ENCODE measurements around the gene TMEM198.

The TMEM198 gene, protein sequence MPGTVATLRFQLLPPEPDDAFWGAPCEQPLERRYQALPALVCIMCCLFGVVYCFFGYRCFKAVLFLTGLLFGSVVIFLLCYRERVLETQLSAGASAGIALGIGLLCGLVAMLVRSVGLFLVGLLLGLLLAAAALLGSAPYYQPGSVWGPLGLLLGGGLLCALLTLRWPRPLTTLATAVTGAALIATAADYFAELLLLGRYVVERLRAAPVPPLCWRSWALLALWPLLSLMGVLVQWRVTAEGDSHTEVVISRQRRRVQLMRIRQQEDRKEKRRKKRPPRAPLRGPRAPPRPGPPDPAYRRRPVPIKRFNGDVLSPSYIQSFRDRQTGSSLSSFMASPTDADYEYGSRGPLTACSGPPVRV
- 0.69 to 0.97 (median 0.70) reads per million in 3 donors for total RNA-seq

DNA sequence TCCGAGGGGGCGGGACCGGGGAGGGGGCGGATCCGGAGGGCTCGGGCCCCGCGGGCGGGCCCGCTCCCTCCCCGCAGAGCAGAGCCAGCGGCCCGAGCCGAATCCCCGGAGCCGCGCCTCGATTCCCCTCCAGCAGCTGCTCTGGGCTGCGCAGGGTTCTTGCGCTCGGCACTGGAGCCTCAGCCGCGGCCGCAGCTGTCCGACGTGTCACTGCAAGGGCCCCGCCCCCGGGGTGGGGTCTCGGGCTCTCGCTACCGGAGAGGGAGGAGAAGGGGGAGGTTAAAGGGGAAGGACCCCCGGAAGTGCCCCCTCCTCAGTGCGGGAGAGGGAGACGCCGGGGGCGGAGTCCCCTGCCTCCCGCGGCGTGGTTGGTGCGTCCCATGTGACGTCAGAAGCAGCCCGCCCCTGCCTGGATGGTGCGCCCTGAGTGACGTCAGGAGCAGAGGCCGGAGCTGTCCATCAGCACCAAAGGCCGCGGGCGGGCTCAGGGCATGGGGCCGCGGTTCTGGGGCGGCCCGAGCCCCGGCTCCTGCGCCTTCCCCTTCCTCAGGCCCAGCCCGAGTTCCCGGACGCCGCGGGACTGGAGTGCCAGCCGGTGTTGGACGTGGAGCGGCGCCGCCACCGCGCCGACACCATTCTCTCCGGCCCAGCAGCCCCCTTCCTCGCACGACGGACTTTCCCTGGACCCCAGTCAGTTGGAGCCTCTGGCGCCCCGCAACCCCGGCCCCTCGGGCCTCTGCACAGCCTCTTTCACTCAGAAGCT, at the start of gene TMEM198, which contains the start of gene CHPF:
Gene TMEM198 (plus strand): TSS at position 433 of the 763 bp plus-strand sequence. CDS start 700 bp downstream, outside the sequence.
Gene CHPF (minus strand): TSS at position 214 of the 763 bp plus-strand sequence. CDS start 271 bp downstream, outside the sequence.
- H3K9me3 ChIP-seq (ENCODE audit: control insufficient read depth, low read length) = no peaks in the 10 kb centered on the region
- peak within 1 kb of the TSS; percentile 84 for H3K4me3 ChIP-seq (ENCODE audit: insufficient read depth, low read depth, low read length, poor library complexity, severe bottlenecking)
- peaks cover 25% of the 10 kb centered on the region for H3K4me1 ChIP-seq (ENCODE audit: control insufficient read depth, insufficient read depth, low read length, poor library complexity, severe bottlenecking)
- DNase-seq = peak; percentile 89 to 90 (median 90)
- no peaks in the 10 kb centered on the region for H3K36me3 ChIP-seq (ENCODE audit: control insufficient read depth, insufficient read depth, low read length)
- peak within 1 kb of the TSS; percentile 58 for H3K27ac ChIP-seq (ENCODE audit: insufficient read depth, low read length, poor library complexity, severe bottlenecking)
- no peaks in the 10 kb centered on the region for H3K27me3 ChIP-seq (replicated peaks; ENCODE audit: control insufficient read depth, insufficient read depth, low read length, poor library complexity, severe bottlenecking)

DNA sequence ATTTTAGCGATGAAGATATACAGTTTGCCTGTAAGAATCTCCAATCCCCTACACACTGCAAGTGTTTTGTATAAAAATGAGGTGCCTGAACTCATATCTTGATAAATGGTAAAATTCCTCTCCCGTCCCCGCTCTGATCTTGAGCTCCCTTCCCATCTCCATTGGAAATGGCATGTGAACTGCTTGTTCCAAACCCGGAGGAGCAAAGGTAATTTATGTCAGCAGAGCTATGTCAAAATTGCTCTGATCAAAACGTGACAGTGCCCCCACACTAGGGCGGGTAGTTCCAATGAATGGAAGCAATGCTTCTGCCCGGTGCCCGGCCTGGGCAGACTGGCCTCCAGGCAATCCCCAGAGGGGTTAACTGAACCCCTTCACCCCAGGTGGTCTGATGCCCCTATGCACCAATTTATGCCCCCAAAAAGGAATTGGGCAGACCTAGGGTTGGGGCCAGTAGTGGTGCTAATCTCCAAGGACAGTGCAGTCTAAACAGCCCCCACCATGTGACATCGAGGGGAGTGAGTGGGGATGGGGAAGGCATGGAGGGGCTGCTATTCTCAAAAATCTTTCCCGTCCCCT, 48.8 kb upstream of the TMEM198 start:
- peaks cover 47% of the 10 kb centered on the region for H3K27me3 ChIP-seq (replicated peaks; ENCODE audit: control insufficient read depth, insufficient read depth, low read length, poor library complexity, severe bottlenecking)
- H3K4me3 ChIP-seq (ENCODE audit: insufficient read depth, low read depth, low read length, poor library complexity, severe bottlenecking) = no peak overlapping the region
- no peaks in the 10 kb centered on the region for H3K36me3 ChIP-seq (ENCODE audit: control insufficient read depth, insufficient read depth, low read length)
- DNase-seq = no peak
- H3K27ac ChIP-seq (ENCODE audit: insufficient read depth, low read length, poor library complexity, severe bottlenecking) = no peak overlapping the region
- peaks cover 26% of the 10 kb centered on the region for H3K4me1 ChIP-seq (ENCODE audit: control insufficient read depth, insufficient read depth, low read length, poor library complexity, severe bottlenecking)
- no peaks in the 10 kb centered on the region for H3K9me3 ChIP-seq (ENCODE audit: control insufficient read depth, low read length)

DNA sequence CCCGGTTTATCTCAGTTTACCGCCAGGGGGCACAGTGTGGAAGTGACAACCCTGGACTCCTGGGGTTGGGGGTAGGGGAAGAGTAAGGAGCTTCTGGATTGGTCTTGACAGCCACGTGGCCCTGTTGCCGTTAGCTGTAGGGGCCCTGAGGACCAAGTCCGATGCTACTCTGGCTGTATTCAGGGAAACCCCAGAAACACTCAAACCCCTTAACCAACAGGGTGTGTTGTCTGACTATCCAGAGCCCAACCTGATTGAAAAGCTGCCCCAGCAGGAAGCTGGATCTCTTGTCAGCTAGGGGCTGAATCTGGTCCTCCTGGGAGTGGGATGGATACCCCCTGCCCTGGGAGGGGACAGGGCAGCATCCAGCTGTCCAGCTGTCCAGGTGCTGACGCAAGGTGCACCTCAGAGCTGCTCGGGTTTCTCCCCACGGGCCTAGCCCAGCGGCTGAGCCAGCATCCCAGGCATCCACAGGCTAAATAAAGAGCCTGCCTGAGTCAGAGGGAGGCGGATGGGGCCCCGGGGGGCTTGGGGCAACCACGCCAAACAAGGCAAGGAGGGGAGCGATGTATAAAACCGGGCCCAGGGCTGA, 48.2 kb upstream of the TMEM198 start:
- Histone ChIP-seq H3K27me3 (replicated peaks; ENCODE audit: control insufficient read depth, insufficient read depth, low read length, poor library complexity, severe bottlenecking) (peaks cover 47% of the 10 kb centered on the region), H3K36me3 (ENCODE audit: control insufficient read depth, insufficient read depth, low read length) (no peaks in the 10 kb centered on the region), H3K9me3 (ENCODE audit: control insufficient read depth, low read length) (no peaks in the 10 kb centered on the region), H3K27ac (ENCODE audit: insufficient read depth, low read length, poor library complexity, severe bottlenecking) (no peak overlapping the region), H3K4me1 (ENCODE audit: control insufficient read depth, insufficient read depth, low read length, poor library complexity, severe bottlenecking) (peaks cover 26% of the 10 kb centered on the region), H3K4me3 (ENCODE audit: insufficient read depth, low read depth, low read length, poor library complexity, severe bottlenecking) (no peak overlapping the region)
- DNase-seq = peak in 2 of 3 donors; percentile 32 to 34

DNA sequence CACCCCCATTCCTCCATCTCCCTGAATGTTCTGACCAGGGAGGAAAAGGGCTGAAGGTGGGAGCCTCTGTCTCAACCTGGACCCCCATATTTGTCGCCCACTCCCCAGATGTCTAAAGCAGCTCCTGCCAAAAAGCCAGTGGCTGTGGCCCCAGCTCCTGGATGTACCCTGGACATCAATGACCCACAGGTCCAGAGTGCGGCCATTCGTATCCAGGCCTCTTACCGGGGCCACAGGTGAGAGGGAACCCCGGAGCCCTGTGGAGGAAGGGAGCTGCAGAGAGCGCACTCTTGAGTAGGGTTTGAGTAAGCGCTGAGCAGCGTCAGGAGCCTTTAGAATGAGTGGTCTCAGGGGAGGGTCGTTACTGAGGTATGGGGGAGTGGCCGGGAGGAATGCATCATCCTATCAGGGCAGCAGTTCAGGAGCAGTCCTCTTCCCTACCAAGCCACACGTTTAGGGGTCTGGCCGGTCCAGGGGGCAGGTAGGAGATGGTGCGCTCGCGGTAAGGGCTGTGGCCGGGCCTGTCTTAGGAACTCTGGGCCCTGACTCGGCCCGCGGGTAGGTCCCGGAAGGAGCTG, 47.5 kb upstream of the TMEM198 start:
- no peaks in the 10 kb centered on the region for H3K9me3 ChIP-seq (ENCODE audit: control insufficient read depth, low read length)
- no peak for DNase-seq
- H3K36me3 ChIP-seq (ENCODE audit: control insufficient read depth, insufficient read depth, low read length) = no peaks in the 10 kb centered on the region
- peaks cover 26% of the 10 kb centered on the region for H3K4me1 ChIP-seq (ENCODE audit: control insufficient read depth, insufficient read depth, low read length, poor library complexity, severe bottlenecking)
- H3K4me3 ChIP-seq (ENCODE audit: insufficient read depth, low read depth, low read length, poor library complexity, severe bottlenecking) = no peak overlapping the region
- H3K27ac ChIP-seq (ENCODE audit: insufficient read depth, low read length, poor library complexity, severe bottlenecking) = no peak overlapping the region
- H3K27me3 ChIP-seq (replicated peaks; ENCODE audit: control insufficient read depth, insufficient read depth, low read length, poor library complexity, severe bottlenecking) = peaks cover 47% of the 10 kb centered on the region

DNA sequence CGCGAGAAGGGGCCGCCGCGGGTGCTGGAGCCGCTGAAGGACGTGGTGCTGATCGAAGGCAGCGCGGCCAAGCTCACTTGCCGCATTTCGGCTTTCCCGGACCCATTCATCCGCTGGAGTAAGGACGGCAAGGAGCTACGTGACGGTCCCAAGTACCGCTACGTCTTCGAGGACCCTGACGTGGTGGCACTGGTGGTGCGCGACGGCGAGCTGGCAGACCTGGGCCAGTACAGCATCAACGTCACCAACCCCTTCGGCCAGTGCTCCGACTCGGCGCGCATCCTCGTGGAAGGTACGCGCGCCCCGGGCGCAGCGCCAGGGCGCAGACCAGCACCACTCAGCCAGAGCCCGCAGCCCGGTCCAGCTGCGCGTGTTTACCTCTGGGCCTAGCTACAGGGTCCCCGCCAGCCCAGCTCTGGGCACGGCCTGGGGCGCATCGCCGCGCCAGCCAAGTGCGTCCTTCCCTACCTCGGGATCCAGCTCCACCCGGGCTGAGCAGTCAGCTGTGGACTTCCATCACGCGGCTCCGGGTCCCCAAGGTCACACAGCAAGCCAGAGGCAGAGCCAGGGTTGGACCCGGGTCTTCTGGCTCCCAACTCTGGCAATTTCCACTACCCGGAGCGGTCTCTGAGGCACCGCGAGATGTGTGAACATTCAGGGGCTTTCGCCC, 46.9 kb upstream of the TMEM198 start:
- H3K27ac ChIP-seq (ENCODE audit: insufficient read depth, low read length, poor library complexity, severe bottlenecking) = no peak overlapping the region
- no peaks in the 10 kb centered on the region for H3K9me3 ChIP-seq (ENCODE audit: control insufficient read depth, low read length)
- H3K27me3 ChIP-seq (replicated peaks; ENCODE audit: control insufficient read depth, insufficient read depth, low read length, poor library complexity, severe bottlenecking) = peaks cover 47% of the 10 kb centered on the region
- peak overlapping the region; percentile 86 for H3K4me3 ChIP-seq (ENCODE audit: insufficient read depth, low read depth, low read length, poor library complexity, severe bottlenecking)
- peaks cover 26% of the 10 kb centered on the region for H3K4me1 ChIP-seq (ENCODE audit: control insufficient read depth, insufficient read depth, low read length, poor library complexity, severe bottlenecking)
- DNase-seq = no peak
- H3K36me3 ChIP-seq (ENCODE audit: control insufficient read depth, insufficient read depth, low read length) = peaks cover 5% of the 10 kb centered on the region

DNA sequence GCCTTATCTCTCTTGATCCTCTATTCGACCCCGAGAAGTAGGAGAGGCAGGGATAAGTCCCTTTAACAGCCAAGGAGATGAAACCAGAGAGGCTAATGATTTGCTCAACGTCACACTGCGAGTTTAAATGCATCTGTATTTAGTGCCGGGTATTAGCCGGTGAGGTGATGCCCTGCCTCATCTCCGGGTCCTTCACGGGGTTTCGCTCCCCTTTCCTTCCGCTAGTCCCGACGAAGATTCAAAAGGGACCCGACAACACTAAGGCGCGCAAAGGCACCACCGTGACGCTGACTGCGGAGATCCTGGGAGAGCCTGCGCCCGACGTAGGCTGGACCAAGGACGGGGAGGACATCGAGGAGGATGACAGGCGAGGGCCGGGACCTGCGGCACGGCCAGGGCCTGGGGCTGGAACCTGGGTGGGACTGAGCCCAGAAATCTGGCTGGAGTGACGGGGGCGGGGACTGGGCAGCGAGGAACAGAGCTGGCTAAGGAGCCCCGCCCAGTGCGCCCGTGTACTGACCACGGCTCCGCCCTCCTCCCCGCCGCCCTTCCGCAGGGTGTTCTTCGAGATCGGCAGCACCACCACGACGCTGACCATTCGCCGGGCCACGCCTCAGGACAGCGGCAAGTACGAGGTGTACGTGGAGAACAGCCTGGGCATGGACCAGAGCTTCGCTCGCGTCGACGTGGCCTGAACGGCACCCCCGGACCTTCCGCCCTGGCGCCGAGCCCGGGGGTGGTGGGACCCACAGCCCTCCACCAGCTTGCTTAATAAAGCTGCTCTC, 46.1 kb upstream of the TMEM198 start:
- peak in 1 of 3 donors; percentile 24 for DNase-seq
- Histone ChIP-seq H3K36me3 (ENCODE audit: control insufficient read depth, insufficient read depth, low read length) (peaks cover 5% of the 10 kb centered on the region), H3K9me3 (ENCODE audit: control insufficient read depth, low read length) (no peaks in the 10 kb centered on the region), H3K4me3 (ENCODE audit: insufficient read depth, low read depth, low read length, poor library complexity, severe bottlenecking) (peak overlapping the region; percentile 86), H3K27me3 (replicated peaks; ENCODE audit: control insufficient read depth, insufficient read depth, low read length, poor library complexity, severe bottlenecking) (peaks cover 40% of the 10 kb centered on the region), H3K4me1 (ENCODE audit: control insufficient read depth, insufficient read depth, low read length, poor library complexity, severe bottlenecking) (peaks cover 26% of the 10 kb centered on the region), H3K27ac (ENCODE audit: insufficient read depth, low read length, poor library complexity, severe bottlenecking) (no peak overlapping the region)

DNA sequence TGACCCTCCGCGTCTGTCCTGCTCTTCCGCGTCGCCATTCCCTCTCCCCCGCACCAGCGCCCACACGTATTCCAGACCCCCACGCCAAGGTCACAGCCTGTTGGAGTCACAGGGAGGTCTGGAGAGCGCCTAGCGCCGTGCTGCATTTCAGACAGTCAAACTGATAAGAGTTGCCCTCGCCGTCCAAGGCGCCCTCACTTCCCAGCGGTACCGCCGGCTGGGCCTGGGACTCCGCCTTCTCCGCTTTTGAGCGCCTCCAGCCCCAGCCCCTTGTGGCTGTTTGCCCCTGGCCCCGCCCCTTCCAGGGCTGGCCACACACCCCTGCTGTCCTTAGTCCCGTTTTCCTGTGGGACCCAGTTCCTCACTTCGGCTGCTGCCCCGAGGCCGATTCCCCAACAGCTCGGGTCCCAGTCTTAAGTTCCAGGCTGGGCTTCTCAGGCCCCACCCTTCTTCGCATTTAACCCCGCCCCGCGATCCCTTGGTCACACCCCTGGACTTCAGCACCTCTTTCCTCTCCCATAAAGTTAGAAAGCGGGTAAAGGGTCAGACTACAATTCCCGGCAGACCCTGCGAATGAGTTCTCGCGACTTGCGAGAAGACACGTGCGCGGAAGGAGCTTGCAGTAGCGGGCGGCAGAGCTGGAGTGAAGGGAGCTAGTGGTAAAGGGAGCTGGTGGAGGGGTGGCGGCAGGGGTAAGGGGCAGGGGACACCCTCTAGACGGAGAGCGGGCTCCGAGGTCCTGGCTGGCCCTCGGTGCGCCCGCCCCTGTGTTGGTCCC, 45.4 kb upstream of the TMEM198 start, which contains the start of gene GMPPA:
Gene GMPPA (plus strand): TSS at position 612 of the 778 bp plus-strand sequence. CDS start 1,085 bp downstream, outside the sequence.
- H3K4me1 ChIP-seq (ENCODE audit: control insufficient read depth, insufficient read depth, low read length, poor library complexity, severe bottlenecking) = peaks cover 26% of the 10 kb centered on the region
- H3K36me3 ChIP-seq (ENCODE audit: control insufficient read depth, insufficient read depth, low read length) = peaks cover 5% of the 10 kb centered on the region
- H3K4me3 ChIP-seq (ENCODE audit: insufficient read depth, low read depth, low read length, poor library complexity, severe bottlenecking) = peak within 1 kb of the TSS; percentile 86
- peak; percentile 77 to 89 (median 89) for DNase-seq
- H3K27ac ChIP-seq (ENCODE audit: insufficient read depth, low read length, poor library complexity, severe bottlenecking) = peak within 1 kb of the TSS; percentile 43
- no peaks in the 10 kb centered on the region for H3K9me3 ChIP-seq (ENCODE audit: control insufficient read depth, low read length)
- H3K27me3 ChIP-seq (replicated peaks; ENCODE audit: control insufficient read depth, insufficient read depth, low read length, poor library complexity, severe bottlenecking) = peaks cover 32% of the 10 kb centered on the region

DNA sequence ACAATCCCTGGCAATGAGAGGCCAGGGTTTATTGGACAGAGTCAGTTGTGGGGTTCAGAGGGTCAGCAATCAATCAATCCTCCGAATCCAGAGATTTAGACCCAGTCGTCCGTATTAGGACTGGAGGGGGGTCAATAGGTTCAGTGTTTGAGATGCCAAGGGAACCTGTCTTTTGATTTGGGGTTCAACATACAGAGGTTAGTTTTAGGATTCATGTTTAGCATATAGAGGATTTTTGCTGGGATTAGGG, 44.8 kb upstream of the TMEM198 start:
- peaks cover 8% of the 10 kb centered on the region for H3K36me3 ChIP-seq (ENCODE audit: control insufficient read depth, insufficient read depth, low read length)

More for the DNA sequence above, 44.8 kb upstream of the TMEM198 start:
- Histone ChIP-seq H3K27ac (ENCODE audit: insufficient read depth, low read length, poor library complexity, severe bottlenecking) (peak overlapping the region; percentile 43), H3K4me1 (ENCODE audit: control insufficient read depth, insufficient read depth, low read length, poor library complexity, severe bottlenecking) (peaks cover 26% of the 10 kb centered on the region), H3K9me3 (ENCODE audit: control insufficient read depth, low read length) (no peaks in the 10 kb centered on the region), H3K27me3 (replicated peaks; ENCODE audit: control insufficient read depth, insufficient read depth, low read length, poor library complexity, severe bottlenecking) (peaks cover 30% of the 10 kb centered on the region), H3K4me3 (ENCODE audit: insufficient read depth, low read depth, low read length, poor library complexity, severe bottlenecking) (peak overlapping the region; percentile 86)
- no peak for DNase-seq

Measured in effector memory CD4-positive, alpha-beta T cell (primary cell).